ENCODE results near the gene FGD4. TPM values are rescaled to one million over a fixed set of nuclear protein-coding genes. Genes with fewer than 3 reads are reported as not detected.

The FGD4 gene
- total and polyA plus RNA-seq, 7 donors, result 7.8 to 19.1 (median 11.3) TPM

DNA sequence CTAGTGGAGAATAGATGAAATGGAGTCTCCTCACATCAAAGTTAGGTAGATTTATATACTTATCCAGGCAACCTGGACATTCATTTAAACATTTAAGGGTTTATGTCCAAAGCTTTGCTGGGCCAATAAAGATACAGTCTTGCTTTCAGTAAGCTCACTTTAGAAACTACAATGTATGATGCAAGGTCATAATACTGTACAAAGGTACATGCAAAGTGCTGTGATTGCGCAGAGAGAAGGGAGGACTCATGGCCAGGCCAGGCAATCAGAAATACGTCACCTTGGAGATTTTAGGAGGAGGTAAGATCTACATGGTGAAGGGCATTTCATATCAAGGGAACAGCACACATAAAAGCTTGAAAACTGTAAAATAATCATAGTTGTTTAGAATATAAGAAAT is 113.6 kb downstream of the FGD4 start:
- no peak for DNase-seq
- TF ChIP-seq EP300 (IDR thresholded peaks at IDR 0.05) (no peak), POLR2A (IDR thresholded peaks at IDR 0.05) (no peak), POLR2AphosphoS5 (IDR thresholded peaks at IDR 0.05) (no peak)
- TF ChIP-seq, protein P1, sequence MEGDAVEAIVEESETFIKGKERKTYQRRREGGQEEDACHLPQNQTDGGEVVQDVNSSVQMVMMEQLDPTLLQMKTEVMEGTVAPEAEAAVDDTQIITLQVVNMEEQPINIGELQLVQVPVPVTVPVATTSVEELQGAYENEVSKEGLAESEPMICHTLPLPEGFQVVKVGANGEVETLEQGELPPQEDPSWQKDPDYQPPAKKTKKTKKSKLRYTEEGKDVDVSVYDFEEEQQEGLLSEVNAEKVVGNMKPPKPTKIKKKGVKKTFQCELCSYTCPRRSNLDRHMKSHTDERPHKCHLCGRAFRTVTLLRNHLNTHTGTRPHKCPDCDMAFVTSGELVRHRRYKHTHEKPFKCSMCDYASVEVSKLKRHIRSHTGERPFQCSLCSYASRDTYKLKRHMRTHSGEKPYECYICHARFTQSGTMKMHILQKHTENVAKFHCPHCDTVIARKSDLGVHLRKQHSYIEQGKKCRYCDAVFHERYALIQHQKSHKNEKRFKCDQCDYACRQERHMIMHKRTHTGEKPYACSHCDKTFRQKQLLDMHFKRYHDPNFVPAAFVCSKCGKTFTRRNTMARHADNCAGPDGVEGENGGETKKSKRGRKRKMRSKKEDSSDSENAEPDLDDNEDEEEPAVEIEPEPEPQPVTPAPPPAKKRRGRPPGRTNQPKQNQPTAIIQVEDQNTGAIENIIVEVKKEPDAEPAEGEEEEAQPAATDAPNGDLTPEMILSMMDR (IDR thresholded peaks at IDR 0.05), result no peak
- Histone ChIP-seq H3K9me3 (no peaks in the 10 kb centered on the region), H3K4me1 (no peaks in the 10 kb centered on the region), H3K27ac (no peak overlapping the region), H3K4me3 (no peak overlapping the region), H3K36me3 (no peaks in the 10 kb centered on the region), H3K27me3 (no peaks in the 10 kb centered on the region)
- intact Hi-C loops (cut with DNase I), result no loop called here
- WGBS, 2 donors, result 28 to 71% methylated on average over 2 of the region's 2 CpGs

DNA sequence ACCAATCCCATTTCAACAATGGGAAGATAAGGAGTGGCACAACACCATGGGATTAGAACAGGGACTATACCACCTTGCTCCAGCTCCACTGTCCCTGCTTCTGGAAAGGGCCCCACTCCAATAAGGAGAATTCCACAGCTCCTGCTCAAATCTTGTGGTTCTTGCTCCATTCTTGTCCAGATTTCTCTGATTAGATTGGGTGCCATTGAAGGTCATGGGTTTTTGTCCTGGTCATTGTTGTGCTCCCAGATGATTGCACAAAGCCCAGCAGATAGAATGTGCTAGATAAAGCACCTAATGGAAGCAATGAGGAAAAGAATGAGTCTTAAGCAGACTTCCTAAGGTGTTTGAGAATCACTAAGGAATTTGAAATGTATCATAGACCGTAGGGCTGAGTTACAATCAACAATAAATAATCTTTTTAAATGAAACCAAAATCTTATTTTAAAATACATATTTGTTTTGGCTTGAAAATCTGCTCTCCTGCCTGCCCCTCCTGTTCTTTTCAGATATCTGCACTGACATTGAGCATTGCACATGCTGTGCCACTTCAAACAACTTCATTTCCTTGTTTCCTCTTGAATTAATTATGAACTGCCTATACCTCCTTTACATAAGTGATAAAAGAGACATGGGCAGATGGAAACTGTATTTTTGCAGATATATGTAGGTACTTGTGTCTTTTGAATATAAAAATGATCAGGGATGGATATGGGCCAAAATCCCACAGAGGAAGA is 115.9 kb downstream of the FGD4 start:
- Histone ChIP-seq H3K36me3 (no peaks in the 10 kb centered on the region), H3K9me3 (no peaks in the 10 kb centered on the region), H3K27ac (no peak overlapping the region), H3K27me3 (no peaks in the 10 kb centered on the region), H3K4me1 (no peaks in the 10 kb centered on the region), H3K4me3 (no peak overlapping the region)
- intact Hi-C loops (cut with DNase I), result no loop called here
- no peak for DNase-seq
- 34 to 72% methylated on average over 1 of the region's 1 CpG for WGBS, 2 donors
- TF ChIP-seq POLR2AphosphoS5 (IDR thresholded peaks at IDR 0.05) (no peak), POLR2A (IDR thresholded peaks at IDR 0.05) (no peak), EP300 (IDR thresholded peaks at IDR 0.05) (no peak)
- TF ChIP-seq, protein P1 (IDR thresholded peaks at IDR 0.05), result no peak

DNA sequence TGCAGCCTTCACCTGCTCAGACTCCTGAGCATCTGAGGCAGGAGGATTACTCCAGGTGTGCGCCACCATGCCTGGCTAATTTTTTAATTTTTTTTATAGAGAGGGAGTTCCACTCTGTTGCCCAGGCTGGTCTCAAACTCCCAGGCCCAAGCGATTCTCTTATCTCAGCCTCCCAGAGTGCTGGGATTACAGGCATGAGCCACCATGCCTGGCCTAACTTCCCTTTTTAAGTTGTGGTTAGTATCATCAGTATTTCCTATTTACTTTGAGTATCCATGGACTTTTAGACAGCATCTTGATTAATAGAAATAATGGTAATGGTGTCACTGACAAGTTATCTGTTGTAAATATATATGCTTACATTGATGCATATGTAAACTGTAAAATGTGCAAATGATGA is 116.9 kb downstream of the FGD4 start:
- Histone ChIP-seq H3K4me1 (no peaks in the 10 kb centered on the region), H3K27me3 (no peaks in the 10 kb centered on the region), H3K4me3 (no peak overlapping the region), H3K36me3 (no peaks in the 10 kb centered on the region), H3K27ac (no peak overlapping the region), H3K9me3 (no peaks in the 10 kb centered on the region)
- TF ChIP-seq EP300 (IDR thresholded peaks at IDR 0.05) (no peak), POLR2A (IDR thresholded peaks at IDR 0.05) (no peak), POLR2AphosphoS5 (IDR thresholded peaks at IDR 0.05) (no peak)
- TF ChIP-seq, protein P1 (IDR thresholded peaks at IDR 0.05), result no peak
- no peak for DNase-seq
- intact Hi-C loops (cut with DNase I), result no loop called here
- WGBS, 2 donors, result 74 to 89% methylated on average over 2 of the region's 2 CpGs

DNA sequence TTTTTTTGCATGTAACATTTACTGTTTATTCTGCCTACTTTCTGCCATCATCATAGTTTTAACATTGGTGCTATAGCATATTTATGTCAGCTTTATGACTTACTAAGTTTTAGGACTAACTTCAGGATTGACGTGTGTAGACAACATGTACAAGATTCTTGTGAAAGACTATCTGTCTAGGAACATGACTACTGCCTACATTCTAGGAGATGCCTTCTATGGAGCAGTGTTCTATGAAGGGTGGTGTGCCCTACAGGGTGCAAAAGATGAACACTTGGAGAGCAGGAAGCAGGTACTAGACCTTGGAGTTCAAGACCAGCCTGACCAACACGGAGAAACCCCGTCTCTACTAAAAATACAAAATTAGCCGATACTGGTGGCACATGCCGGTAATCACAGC is 118.6 kb downstream of the FGD4 start:
- Histone ChIP-seq H3K36me3 (no peaks in the 10 kb centered on the region), H3K9me3 (no peaks in the 10 kb centered on the region), H3K4me1 (peaks cover 0 to 9% (median 0%) of the 10 kb centered on the region in 4 donors), H3K27me3 (no peaks in the 10 kb centered on the region), H3K4me3 (no peak overlapping the region), H3K27ac (no peak overlapping the region)
- DNase-seq, result no peak
- intact Hi-C loops (cut with DNase I), result no loop called here
- no peak for TF ChIP-seq POLR2A (IDR thresholded peaks at IDR 0.05)
- no peak for TF ChIP-seq EP300 (IDR thresholded peaks at IDR 0.05)
- TF ChIP-seq POLR2AphosphoS5 (IDR thresholded peaks at IDR 0.05), result no peak
- TF ChIP-seq, protein P1 (IDR thresholded peaks at IDR 0.05), result no peak
- 93 to 96% methylated on average over 5 of the region's 5 CpGs for WGBS, 2 donors

DNA sequence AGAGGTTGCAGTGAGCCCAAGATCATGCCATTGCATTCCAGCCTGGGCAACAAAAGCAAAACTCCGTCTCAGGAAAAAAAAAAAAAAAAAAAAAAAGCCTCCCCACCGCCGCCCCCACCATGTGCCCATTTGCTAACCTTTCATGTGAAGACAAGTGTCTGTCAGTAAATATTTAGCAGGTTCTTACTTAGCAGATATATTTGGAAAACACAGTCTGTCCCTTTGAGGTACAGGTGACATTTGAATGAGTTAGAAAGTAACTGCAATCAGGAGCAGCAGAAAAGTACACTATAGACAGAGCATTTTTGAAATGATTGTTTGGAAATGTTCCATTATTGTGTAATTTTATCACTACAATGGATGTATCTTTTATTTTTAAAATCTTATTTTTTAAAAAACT is 119.7 kb downstream of the FGD4 start:
- 91 to 92% methylated on average over 3 of the region's 3 CpGs for WGBS, 2 donors
- DNase-seq, result no peak
- intact Hi-C loops (cut with DNase I), result no loop called here
- H3K4me3 ChIP-seq, result no peak overlapping the region
- TF ChIP-seq EP300 (IDR thresholded peaks at IDR 0.05), result no peak
- TF ChIP-seq POLR2A (IDR thresholded peaks at IDR 0.05), result no peak
- TF ChIP-seq, protein P1 (IDR thresholded peaks at IDR 0.05), result no peak
- no peak for TF ChIP-seq POLR2AphosphoS5 (IDR thresholded peaks at IDR 0.05)
- no peaks in the 10 kb centered on the region for H3K36me3 ChIP-seq
- H3K27ac ChIP-seq, result no peak overlapping the region
- H3K9me3 ChIP-seq, result no peaks in the 10 kb centered on the region
- peaks cover 0 to 9% (median 0%) of the 10 kb centered on the region in 4 donors for H3K4me1 ChIP-seq
- no peaks in the 10 kb centered on the region for H3K27me3 ChIP-seq
